ENCODE results near the gene TMEM131.
"Not testable (repeated sequence)": the region's sequence is repeated elsewhere in the genome, so short reads cannot be mapped to it uniquely, and the experiment has no call there.

TMEM131 gene

GRCh38 chr2:97995734-97996624, at the start of gene TMEM131:
Gene TMEM131 (minus strand): TSS chr2:97995948. CDS start chr2:97995662, 286 bp downstream.
- H3K4me3 ChIP-seq (replicated peaks; ENCODE audit: low read depth, low read length): peak within 1 kb of the TSS; percentile 87
- no peak for TF ChIP-seq CTCF (IDR thresholded peaks at IDR 0.05; ENCODE audit: low read length, missing control alignments)
- peak; percentile 95 for DNase-seq (ENCODE audit: low read depth)

GRCh38 chr2:98044730-98045129, 49.0 kb upstream of the TMEM131 start:
- not testable (repeated sequence) for H3K4me3 ChIP-seq (replicated peaks; ENCODE audit: low read depth, low read length); DNase-seq (ENCODE audit: low read depth)

GRCh38 chr2:98043101-98043500, 47.4 kb upstream of the TMEM131 start:
- TF ChIP-seq CTCF (IDR thresholded peaks at IDR 0.05; ENCODE audit: low read length, missing control alignments): no peak

GRCh38 chr2:98040331-98040939, 44.7 kb upstream of the TMEM131 start:
- no peak for DNase-seq (ENCODE audit: low read depth)
- TF ChIP-seq CTCF (IDR thresholded peaks at IDR 0.05; ENCODE audit: low read length, missing control alignments): no peak
- H3K4me3 ChIP-seq (replicated peaks; ENCODE audit: low read depth, low read length): no peak overlapping the region

More at GRCh38 chr2:98043101-98043500, 47.4 kb upstream of the TMEM131 start:
- H3K4me3 ChIP-seq (replicated peaks; ENCODE audit: low read depth, low read length): no peak overlapping the region
- DNase-seq (ENCODE audit: low read depth): no peak

- no peak for DNase-seq (ENCODE audit: low read depth)
- TF ChIP-seq CTCF (IDR thresholded peaks at IDR 0.05; ENCODE audit: low read length, missing control alignments): no peak
Observed at GRCh38 chr2:98039085-98039756, 43.5 kb upstream of the TMEM131 start.

GRCh38 chr2:98037666-98038336, 42.1 kb upstream of the TMEM131 start:
- TF ChIP-seq CTCF (IDR thresholded peaks at IDR 0.05; ENCODE audit: low read length, missing control alignments): no peak
- H3K4me3 ChIP-seq (replicated peaks; ENCODE audit: low read depth, low read length): no peak overlapping the region
- DNase-seq (ENCODE audit: low read depth): no peak

More at GRCh38 chr2:98039085-98039756, 43.5 kb upstream of the TMEM131 start:
- H3K4me3 ChIP-seq (replicated peaks; ENCODE audit: low read depth, low read length): no peak overlapping the region

Measured in fibroblast of pulmonary artery (primary cell).